A673 (cell line): ENCODE measurements around the gene H6PD. TPM values are rescaled to one million over a fixed set of nuclear protein-coding genes. Genes with fewer than 3 reads are reported as not detected.

Source experiments
- BruUV-seq: library from RNA; stranded (reverse); fragments of 400-500 nt; replicated peaks from 2 replicates; lab custom pipeline; 2021; lab: Mats Ljungman, UMichigan
- CTCF ChIA-PET: fragments of 300-600 bp; sonication (Branson Sonifier 250); formaldehyde crosslinking; loops from one replicate; lab custom pipeline; 2022; ENCODE audit warnings: antibody characterized with exemption; lab: Charles Lee
- POLR2A ChIA-PET: fragments of 300-600 bp; sonication (Branson Sonifier 250); formaldehyde crosslinking; loops from one replicate; lab custom pipeline; 2022; ENCODE audit warnings: antibody characterized with exemption; ENCODE audit not compliant: low non-redundant PET; lab: Charles Lee
- DNase-seq: peaks from one replicate; pipeline ENCODE4 v3.0.0-alpha.2; 2015; ENCODE audit warnings: low spot score
- H3K27ac ChIP-seq: fragments of 200-600 bp; sonication (generic); 2 replicates; pipeline ENCODE4 v1.5.1; 2016; ENCODE audit warnings: mixed run types, low read depth, mild to moderate bottlenecking, mixed read lengths, antibody characterized with exemption, low read length; ENCODE audit not compliant: poor library complexity, severe bottlenecking
- H3K27me3 ChIP-seq: fragments of 200-600 bp; sonication (generic); replicated peaks from 2 replicates; pipeline ENCODE4 v1.6.1; 2017; ENCODE audit warnings: mixed run types, low read depth, mild to moderate bottlenecking, mixed read lengths, antibody characterized with exemption, low read length; ENCODE audit not compliant: insufficient read depth, poor library complexity
- H3K36me3 ChIP-seq: fragments of 200-600 bp; sonication (generic); 2 replicates; pipeline ENCODE4 v1.6.1; 2016; ENCODE audit warnings: mixed run types, mild to moderate bottlenecking, mixed read lengths, antibody characterized with exemption, low read length; ENCODE audit not compliant: insufficient read depth, poor library complexity, severe bottlenecking
- H3K4me1 ChIP-seq: fragments of 200-600 bp; sonication (generic); 2 replicates; pipeline ENCODE4 v1.6.1; 2017; ENCODE audit warnings: mixed run types, mild to moderate bottlenecking, mixed read lengths, antibody characterized with exemption, low read length; ENCODE audit not compliant: insufficient read depth, poor library complexity, severe bottlenecking
- H3K4me3 ChIP-seq: fragments of 200-600 bp; sonication (generic); 2 replicates; pipeline ENCODE4 v1.5.1; 2016; ENCODE audit warnings: low read depth, mixed run types, mild to moderate bottlenecking, mixed read lengths, low read length; ENCODE audit not compliant: poor library complexity, severe bottlenecking
- H3K9me3 ChIP-seq: fragments of 200-600 bp; sonication (generic); 2 replicates; pipeline ENCODE4 v1.6.1; 2016; ENCODE audit warnings: mixed run types, low read depth, mild to moderate bottlenecking, mixed read lengths, antibody characterized with exemption, low read length; ENCODE audit not compliant: poor library complexity, severe bottlenecking
- CTCF ChIP-seq: fragments of 300-800, 200-600 bp; sonication (generic); conservative IDR thresholded peaks from 2 replicates; pipeline ENCODE4 v1.5.1; 2017; ENCODE audit warnings: low read depth, mild to moderate bottlenecking, antibody characterized with exemption, low read length, moderate library complexity, mixed read lengths
- EZH2 ChIP-seq: fragments of 200-600 bp; sonication (generic); IDR thresholded peaks from 2 replicates; pipeline ENCODE4 v1.6.1; 2017; ENCODE audit warnings: borderline replicate concordance, low read depth, mild to moderate bottlenecking, mixed read lengths, antibody characterized with exemption, low read length; ENCODE audit not compliant: poor library complexity, severe bottlenecking
- intact Hi-C: fragments of 100-400 bp; cut with micrococcal nuclease; formaldehyde crosslinking; loops from one replicate; pipeline ENCODE4 v1.10.0; 2022; ENCODE audit not compliant: unreplicated experiment
- total RNA-seq: library from RNA; stranded (reverse); gene quantifications from 2 replicates; pipeline ENCODE4 v1.2.3, GENCODE V29; 2021

Gene H6PD
- total RNA-seq, 1 experiment from 2014 or later: 6.2 TPM

- ChIA-PET POLR2A (no interaction called here), CTCF (no interaction called here)
- Histone ChIP-seq H3K27ac (no peak overlapping the region), H3K27me3 (no peaks in the 10 kb centered on the region), H3K9me3 (no peaks in the 10 kb centered on the region), H3K4me1 (no peaks in the 10 kb centered on the region), H3K36me3 (no peaks in the 10 kb centered on the region), H3K4me3 (no peak overlapping the region)
- TF ChIP-seq EZH2 (no peak), CTCF (no peak)
- intact Hi-C loops: no loop called here
- no TSS peak for BruUV-seq
- DNase-seq: no peak
Measured at GRCh38 chr1:9238134-9238533, 3.6 kb downstream of the H6PD start.

- no peak for TF ChIP-seq EZH2
- TF ChIP-seq CTCF: no peak
- CTCF ChIA-PET: no interaction called here
- Histone ChIP-seq H3K4me1 (no peaks in the 10 kb centered on the region), H3K27ac (no peak overlapping the region), H3K27me3 (no peaks in the 10 kb centered on the region), H3K36me3 (no peaks in the 10 kb centered on the region), H3K9me3 (no peaks in the 10 kb centered on the region), H3K4me3 (no peak overlapping the region)
- POLR2A ChIA-PET: no interaction called here
- DNase-seq: no peak
- intact Hi-C loops: no loop called here
- no TSS peak for BruUV-seq
Measured at GRCh38 chr1:9238550-9238949, 4.0 kb downstream of the H6PD start.

GRCh38 chr1:9239622-9240401 lies 5.2 kb downstream of the H6PD start:
- DNase-seq: no peak
- CTCF ChIA-PET: no interaction called here
- H3K36me3 ChIP-seq: no peaks in the 10 kb centered on the region
- BruUV-seq: no TSS peak
- intact Hi-C loops: no loop called here
- H3K27me3 ChIP-seq: no peaks in the 10 kb centered on the region
- H3K27ac ChIP-seq: no peak overlapping the region
- no peaks in the 10 kb centered on the region for H3K9me3 ChIP-seq
- TF ChIP-seq CTCF: no peak
- no peak for TF ChIP-seq EZH2
- POLR2A ChIA-PET: no interaction called here
- no peak overlapping the region for H3K4me3 ChIP-seq
- no peaks in the 10 kb centered on the region for H3K4me1 ChIP-seq
